Left ventricle myocardium superior (tissue), 1 donor: ENCODE results near the gene FRAS1. TPM values are rescaled to one million over a fixed set of nuclear protein-coding genes. Genes with fewer than 3 reads are reported as not detected.

Experiments used
- ATAC-seq: fragments of 200-7000 bp; cut with Tn5 transposase; one replicate; pipeline ENCODE4 v1.9.1; 2020; ENCODE audit warnings: mild to moderate bottlenecking, moderate library complexity
- DNase-seq: peaks from one replicate; pipeline ENCODE4 v3.0.0-alpha.2; 2020
- intact Hi-C: fragments of 100-400 bp; cut with micrococcal nuclease; formaldehyde crosslinking; loops from one replicate; pipeline ENCODE4 v1.11.0; 2022
- total RNA-seq: library from RNA; stranded (reverse); fragmentation: NEBNext Ultra II Directional; extraction: Animal tissue kit (Norgen Biotek cat#: 25700); gene quantifications from one replicate; pipeline ENCODE4 v1.2.1, GENCODE V29; 2021
- donor health status: DM: no; HTN: yes; CAD: no; lungs with severe emphysema.

The FRAS1 gene
- total RNA-seq, 1 donor from 2014 or later: 3.7 TPM

DNA sequence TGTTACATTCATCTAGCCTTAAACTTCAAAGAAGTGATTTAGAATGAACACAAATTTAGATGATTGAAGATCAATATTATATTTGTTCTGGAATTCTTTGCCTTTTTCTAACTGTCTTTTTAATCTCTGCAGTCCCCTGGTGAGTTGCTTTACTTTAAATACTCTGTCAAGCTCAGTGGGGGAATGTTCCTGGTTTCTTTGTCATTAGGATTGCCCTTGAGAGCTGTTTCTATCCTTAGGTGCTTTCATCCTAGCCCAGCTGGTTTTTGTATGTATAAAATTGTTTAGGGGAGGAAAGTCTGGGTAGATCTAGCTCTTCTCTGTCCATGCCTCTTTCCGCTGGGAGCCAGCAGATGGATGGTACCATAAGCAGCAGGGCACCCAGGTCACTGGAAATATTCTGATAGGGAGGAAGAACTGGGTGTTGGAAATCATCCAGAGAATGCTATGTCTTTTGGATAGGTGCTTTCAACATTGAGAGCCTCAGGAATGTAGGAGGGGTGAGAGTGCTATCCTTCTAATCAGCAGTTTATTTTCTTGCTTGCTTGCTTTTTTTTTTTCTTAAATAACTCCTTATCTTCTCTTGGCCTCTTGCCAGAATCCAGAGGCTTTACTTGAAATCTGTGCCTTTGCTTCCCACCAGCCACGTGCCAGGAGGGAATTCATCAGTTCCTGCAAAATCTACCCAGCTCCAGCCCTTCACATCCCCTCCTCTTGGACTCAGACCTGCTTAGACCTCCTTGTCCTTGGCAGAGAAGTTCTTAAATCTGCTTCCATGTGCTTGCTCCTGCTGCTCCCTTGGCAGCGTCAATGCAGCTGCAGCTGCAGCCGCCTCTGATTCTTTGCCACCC is 279.2 kb downstream of the FRAS1 start:
- ATAC-seq (peak; percentile 15), DNase-seq (no peak)
- intact Hi-C loops: no loop called here

DNA sequence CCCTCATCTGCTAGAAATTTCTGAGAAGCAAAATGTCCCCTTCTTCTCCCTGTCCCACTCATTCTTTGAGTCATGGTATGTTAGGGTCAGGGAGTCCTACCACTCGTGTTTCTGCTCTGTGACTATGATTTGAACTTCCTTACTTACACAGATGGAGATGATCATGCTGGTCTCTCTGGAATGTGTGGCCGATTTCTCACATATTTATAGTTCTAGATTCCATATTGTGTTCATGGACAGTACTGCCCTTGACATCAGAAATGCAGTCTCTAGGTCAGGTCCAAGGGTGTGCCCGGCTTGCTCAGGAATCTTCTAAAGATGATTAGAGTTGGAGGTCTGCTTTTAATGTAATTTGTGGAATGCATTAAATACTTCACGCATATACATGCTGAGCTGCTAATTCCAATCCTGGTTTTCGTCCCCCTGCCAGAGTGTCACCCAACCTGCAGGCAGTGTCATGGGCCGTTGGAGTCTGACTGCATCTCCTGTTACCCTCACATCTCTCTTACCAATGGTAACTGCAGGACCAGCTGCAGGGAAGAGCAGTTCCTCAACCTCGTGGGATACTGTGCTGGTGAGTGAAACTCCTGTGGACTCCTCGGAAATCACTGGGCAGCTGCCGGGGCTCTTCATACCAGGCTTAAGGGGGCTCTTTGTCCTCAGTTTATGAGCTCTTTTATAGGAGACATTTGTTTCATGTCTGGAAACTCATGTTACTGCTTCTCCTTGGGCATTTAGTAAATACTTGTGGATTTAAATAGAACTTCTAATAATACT is 280.3 kb downstream of the FRAS1 start:
- ATAC-seq: no peak
- no peak for DNase-seq
- intact Hi-C loops: no loop called here

DNA sequence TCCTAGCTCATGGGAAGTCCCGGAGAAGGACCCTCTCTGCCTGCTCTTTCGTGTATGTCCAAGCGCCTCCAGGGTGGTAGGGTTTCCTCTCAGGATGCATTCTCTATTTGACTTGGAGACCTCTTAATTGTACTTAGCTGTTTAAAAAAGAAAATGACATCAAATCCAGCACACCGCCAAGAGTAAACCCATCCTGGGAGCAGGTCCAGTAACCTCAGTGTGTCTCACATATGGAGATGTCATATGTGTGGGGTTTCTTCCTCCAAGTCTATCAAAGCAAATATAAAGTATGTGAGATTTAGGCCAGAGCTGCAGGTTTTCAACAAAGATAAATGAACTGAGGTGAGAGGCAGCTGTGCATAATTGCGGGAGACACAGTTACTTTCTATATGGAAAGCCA is 285.0 kb downstream of the FRAS1 start:
- DNase-seq (no peak), ATAC-seq (no peak)
- intact Hi-C loops: no loop called here

DNA sequence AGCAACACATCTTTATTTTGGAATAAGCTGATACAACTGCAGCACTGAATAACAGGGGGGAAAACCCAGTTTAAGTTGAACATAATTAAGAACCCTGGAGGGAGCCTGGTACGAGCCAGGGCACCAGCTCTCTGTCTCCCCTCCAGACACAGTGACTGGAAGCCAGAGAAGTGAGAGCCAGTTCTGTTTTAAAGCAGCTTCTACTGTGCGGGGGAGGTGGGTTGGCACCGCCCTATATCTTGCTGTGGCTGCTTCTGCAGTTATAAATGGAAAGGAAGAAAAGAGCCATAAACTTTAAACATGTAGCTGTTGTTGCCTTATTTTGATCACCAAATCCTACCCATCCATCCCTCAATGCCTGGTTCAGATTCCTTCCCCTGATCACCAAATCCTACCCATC is 286.6 kb downstream of the FRAS1 start:
- intact Hi-C loops: no loop called here
- no peak for DNase-seq
- no peak for ATAC-seq

DNA sequence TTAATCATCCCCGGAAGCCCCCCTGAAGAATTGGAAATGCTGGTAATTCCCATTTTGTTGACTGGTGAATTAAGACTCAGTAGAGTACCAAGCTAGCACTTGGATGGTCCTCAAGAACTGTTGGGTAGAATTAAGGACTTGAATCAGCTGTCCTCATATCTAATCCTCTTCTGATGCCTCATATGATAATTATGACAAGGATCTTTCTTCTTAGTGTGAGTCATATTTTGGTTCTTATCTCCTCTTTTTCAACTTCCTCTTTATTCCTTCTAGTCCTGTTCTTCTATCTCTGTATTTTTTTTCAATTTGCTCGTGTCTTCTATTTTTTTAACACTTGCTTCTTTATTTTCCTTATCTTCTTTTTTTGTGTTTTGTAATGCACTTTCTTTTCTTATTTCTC is 288.1 kb downstream of the FRAS1 start:
- no peak for ATAC-seq
- DNase-seq: no peak
- intact Hi-C loops: no loop called here

DNA sequence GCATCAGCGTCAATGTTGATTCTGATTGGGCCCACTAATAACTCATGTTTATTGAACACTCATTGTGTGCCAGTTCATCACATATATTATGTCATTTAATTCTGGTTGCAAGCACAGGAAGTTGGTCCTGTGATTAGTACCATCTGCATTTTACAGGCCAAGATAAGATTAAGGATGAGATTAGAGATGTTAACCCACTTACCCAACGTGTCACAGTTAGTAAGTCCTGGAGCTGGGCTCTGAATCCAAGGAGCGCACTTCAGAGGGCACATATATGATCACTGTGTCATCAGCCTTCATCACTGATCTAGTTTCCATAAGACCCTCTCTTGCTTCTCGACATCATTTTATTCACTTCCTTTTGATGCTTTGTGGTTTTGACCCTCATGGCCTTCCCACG is 289.1 kb downstream of the FRAS1 start:
- ATAC-seq: no peak
- no peak for DNase-seq
- intact Hi-C loops: no loop called here

DNA sequence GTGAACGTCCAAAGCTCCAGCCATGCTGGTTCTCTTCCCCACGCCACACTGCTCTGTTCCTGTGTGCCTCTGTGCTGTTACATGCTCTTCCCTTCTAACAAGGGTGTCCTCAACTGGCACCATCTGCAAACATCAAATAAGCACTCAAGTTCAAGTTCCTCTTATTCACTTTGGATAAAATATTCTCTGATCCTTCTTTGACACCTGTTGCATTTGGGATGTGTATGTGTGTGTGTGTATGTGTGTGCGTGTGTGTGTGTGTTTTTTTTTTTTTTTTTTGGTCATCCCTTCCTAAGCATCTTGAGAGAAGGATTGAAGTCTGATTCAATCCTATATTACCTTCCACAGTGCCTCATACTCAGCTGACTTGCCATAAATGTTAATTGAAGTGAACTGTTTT is 290.4 kb downstream of the FRAS1 start:
- DNase-seq (no peak), ATAC-seq (no peak)
- intact Hi-C loops: no loop called here

DNA sequence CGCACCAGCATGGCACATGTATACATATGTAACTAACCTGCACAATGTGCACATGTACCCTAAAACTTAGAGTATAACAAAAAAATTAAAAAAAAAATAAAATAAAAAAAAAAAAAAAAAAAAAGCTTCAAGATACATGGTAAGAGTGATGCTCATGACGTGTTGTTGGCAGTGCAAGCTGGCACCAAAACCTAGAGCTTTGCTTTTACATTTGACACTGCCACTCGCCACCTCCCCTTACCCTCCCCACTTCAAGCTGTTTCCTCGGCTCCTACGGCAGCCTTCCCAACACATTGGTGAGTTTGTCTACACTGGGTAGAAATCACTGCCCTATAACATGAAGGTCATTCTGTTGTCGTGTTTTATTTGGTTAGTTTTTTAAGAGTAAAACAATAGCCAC is 296.8 kb downstream of the FRAS1 start:
- DNase-seq (no peak), ATAC-seq (no peak)
- intact Hi-C loops: no loop called here

DNA sequence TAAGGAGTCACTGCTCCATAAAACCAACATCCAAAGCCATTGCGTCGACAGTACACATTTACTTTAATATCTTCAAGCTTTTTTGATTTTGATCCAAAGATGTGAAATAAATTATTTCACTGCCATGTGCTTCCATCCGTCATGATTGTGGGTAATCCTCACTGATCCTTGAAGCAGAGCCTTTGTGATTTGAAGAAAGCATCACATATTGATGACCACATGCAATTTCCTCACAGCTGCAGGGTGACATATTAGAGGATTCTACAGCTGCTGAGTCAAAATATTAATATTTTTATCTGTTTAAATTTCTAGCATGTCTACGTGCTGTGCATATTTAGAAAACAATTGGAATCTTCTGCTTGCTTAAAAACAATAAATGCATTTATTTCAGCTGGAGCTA is 297.7 kb downstream of the FRAS1 start:
- DNase-seq: no peak
- no peak for ATAC-seq
- intact Hi-C loops: no loop called here

DNA sequence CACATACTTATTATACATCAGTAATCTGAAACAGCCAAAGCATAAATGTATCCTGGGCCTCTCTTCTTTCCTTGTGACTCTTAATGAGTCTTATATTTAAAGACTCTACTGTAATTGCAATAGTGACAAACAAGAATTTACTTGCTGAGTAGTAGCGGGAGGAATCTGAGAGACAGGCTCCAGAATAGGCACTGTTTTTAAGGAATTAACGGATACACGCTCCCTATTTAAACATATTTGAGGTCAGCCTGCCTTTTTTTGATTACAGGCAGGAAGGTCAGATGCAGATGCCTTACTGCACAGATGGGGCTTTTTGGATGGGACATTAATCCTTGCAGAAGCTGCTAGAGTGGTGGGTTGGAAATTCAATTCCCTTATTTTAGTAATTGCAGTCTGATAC is 298.2 kb downstream of the FRAS1 start:
- ATAC-seq (no peak), DNase-seq (no peak)
- intact Hi-C loops: no loop called here

DNA sequence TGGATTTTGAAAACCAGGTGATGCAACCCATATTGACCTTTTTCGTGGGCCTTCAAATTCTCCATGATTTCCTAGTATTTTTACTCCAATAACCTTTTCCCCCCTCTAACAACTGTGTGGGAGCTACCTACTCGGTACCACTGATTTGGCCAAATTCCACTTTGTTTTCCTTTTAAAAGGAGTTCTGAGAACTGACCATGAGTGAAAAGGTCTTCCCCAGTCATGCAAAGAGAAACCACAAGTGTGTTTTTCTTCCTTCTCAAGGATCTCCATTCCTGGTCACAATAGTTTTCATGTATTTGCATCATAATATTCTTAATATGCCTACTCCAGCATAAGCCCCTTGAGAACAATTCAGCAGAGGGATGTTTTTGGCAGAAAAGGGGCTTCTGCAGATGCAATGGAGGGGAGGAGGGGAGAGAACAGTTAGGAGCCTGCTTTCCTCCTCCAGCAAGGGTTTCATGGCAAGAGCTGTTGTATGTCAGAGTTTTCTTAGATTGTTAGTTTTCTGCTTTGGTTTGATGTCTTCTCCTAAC is 299.2 kb downstream of the FRAS1 start:
- ATAC-seq (no peak), DNase-seq (no peak)
- intact Hi-C loops: no loop called here

DNA sequence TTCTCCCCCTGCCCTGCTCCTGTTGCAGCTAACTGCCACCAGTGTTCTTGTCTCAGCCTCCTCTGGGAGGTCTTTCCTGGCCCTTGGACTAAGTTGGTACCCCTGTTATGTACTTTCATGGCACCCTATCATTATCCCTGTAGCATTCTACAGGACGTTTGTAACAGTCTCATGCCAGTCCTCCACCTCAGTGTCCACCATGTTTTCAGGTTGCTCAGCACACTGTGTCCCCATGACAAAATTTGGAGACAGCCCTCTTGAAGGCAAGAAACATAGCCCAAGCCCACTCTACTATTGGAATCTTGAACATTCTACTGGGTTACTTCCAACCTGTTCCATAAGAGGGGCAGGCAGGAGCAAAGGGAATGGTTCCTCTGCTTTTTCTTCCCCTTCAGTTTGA is 300.0 kb downstream of the FRAS1 start:
- ATAC-seq (no peak), DNase-seq (no peak)
- intact Hi-C loops: no loop called here

DNA sequence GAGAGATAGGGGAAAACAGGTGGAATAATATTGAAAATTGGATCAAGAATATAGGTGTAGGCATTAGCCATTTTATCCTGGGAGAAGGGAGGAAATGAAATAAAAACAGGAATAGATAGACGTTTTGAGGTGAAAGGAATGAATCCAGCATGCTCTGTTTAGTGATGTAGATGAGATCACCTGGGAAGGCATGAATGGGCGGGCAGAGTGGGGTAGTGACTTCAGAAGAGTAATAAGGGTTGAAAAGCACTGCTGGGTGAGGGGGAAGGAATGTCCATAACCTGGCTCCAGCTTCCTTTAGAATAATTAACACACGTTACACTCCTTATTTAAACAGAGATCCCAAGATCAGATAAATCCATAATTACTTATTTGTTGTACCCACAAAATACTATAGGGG is 303.3 kb downstream of the FRAS1 start:
- DNase-seq: no peak

DNA sequence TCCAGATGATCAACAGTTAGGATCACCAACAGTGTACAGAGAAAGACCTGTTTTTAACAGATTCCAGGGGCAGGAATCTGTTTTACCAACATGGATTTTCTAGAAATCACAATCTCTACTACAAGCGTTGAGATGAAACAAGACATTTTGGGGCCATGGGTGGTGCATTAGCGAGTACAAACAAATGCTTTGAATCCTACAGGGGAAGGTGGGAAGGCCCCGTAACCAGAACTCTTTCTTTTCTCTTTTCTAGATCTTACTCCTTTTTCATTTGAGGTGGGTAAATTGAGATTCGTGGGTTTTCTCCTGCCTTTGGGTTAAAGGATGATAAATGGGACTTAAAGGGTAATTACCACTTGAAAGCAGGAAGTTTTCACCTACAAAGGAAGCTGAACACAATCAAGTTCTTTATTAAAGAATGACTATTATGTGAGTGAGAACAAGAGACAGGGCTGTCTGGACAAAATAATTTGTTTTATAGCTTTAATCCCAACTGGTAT is 304.5 kb downstream of the FRAS1 start:
- intact Hi-C loops: no loop called here
- ATAC-seq (no peak), DNase-seq (no peak)

More for the DNA sequence above, 303.3 kb downstream of the FRAS1 start:
- ATAC-seq: no peak
- intact Hi-C loops: no loop called here

DNA sequence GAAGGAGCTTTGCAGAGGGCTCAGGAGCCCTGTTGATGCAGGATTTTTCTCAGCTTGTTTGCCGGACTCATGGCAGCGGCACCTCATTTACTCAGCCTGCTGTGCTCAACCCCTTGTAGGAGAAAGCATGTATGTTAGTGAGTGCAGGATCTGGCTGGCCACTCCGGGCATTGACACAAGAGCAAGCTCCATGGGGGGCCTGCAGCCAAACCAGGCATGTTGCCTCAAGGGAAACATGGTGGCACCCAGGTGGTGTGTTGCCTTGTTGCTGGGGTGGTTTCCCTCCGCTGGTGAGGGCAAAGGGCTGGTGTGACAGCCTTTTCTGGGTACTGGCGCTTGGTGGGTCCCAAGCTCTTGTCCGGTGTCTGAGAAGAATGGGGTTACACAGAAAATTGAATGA is 305.2 kb downstream of the FRAS1 start:
- DNase-seq: no peak
- intact Hi-C loops: no loop called here
- ATAC-seq: no peak

DNA sequence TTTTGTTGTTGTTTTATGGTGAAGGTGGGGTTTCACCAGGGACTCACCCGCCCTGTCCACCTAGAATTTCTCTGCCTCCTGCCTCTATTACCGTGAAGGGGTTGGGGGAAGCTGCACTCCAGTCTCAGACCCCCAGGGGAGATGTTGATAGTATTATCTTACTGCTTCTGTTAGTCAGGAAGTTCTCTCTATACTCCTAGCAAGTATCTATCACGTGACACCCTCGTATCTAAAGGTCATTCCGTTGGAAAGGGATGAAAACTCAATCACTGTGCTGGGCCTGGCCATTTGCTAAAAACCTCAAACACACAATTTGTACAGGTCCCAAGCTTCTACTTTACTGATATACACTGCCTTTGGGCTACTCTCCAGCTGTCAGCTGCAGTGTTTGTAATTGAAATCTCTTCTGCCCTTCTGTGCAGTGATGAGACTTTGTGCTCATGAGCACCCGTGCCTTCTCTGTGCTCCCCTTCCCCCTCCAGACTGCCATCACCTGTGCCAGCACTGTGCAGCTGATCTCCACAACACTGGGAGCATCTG is 306.0 kb downstream of the FRAS1 start:
- ATAC-seq (no peak), DNase-seq (no peak)
- intact Hi-C loops: no loop called here

DNA sequence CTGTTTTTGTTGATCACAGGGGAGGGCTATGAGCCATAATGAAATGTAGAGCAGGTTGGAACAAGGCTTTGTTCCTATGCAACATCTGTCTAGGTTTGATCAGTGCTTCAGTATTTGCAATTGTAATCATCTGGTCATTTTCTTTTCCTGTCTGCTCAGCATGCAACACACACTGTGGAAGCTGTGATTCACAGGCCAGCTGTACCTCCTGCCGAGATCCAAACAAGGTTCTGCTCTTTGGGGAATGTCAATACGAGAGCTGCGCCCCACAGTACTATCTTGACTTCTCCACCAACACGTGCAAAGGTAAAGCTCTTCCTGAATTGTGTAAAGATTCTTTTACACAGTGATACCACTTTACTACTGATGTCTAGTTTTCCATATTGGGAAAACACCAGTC is 312.6 kb downstream of the FRAS1 start:
- no peak for ATAC-seq
- DNase-seq: no peak
- intact Hi-C loops: no loop called here

DNA sequence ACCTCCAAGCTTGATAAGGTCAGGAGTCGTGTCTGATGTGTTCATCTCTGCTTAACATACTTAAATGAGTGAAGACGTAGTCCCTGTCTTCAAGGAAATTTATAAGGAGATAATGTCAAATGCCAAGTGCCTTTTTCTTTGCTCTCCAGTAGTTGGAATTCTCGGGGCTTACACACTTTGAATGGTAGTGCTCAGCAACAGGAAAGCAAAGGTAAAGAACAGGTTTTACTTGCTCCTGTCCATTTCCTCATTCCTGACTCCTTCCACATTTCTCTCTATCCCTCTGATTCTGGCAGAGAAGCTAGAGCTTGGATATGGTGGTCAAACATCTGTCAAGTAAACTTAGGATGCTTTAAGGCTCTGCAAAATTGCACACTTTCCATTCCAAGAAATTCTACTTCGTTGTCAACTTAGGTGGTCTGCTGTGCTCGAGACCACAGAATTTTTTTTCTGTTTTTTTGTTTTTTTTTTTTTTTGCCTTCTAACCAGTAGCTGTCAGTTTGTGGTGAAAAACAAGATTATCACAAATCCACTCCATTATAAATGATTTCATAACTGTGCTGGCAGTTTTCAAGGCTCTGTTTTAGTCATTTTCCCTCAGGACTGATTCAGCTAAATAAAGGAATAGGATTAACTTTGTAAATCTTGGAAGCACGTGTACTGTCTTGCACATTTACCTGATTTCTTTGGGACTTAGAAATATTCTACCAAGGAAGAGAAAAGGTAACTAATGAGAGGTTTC is 313.7 kb downstream of the FRAS1 start:
- ATAC-seq: no peak
- intact Hi-C loops: no loop called here

DNA sequence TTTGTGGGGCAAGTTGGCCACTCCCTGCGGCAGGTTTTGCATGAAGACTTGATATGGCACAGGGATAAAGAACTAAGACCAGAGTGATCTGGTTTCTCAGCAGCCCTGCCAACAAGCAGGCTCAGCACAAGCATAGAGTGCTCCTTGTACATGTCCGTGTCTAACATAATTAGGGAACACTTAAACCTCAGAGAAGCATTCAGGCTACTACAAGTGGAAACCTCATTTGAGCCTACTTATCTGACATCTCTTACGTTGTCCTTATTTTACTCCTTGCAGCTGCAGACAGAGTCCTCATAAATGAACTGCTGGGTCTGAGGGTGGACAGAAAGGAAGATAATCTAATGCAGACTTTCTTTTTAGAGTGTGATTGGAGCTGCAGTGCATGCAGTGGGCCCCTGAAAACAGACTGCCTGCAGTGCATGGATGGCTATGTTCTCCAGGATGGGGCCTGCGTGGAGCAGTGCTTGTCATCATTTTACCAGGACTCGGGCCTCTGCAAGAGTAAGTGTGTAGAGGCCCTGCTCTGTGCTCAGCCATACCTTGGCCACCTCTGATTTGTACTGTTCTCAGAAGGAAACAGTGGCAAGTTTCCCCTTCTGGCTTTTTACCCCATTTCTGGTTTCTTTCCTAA is 315.3 kb downstream of the FRAS1 start:
- ATAC-seq: no peak
- intact Hi-C loops: no loop called here
- DNase-seq: no peak

More for the DNA sequence above, 313.7 kb downstream of the FRAS1 start:
- DNase-seq: no peak
